OCI-M2 (cell line): ENCODE data around the gene CCPG1.

Source experiments
- DNase-seq: peaks from one replicate; lab custom pipeline; 2025; ENCODE audit not compliant: unreplicated experiment; lab: John Stamatoyannopoulos, UW

The CCPG1 gene

GRCh38 chr15:55389264-55389607 is 18.9 kb downstream of the CCPG1 start:
- DNase-seq: no peak

GRCh38 chr15:55387027-55387426 is 21.1 kb downstream of the CCPG1 start:
- no peak for DNase-seq

- DNase-seq: no peak
Measured at GRCh38 chr15:55383687-55384086, 24.5 kb downstream of the CCPG1 start.

DNA sequence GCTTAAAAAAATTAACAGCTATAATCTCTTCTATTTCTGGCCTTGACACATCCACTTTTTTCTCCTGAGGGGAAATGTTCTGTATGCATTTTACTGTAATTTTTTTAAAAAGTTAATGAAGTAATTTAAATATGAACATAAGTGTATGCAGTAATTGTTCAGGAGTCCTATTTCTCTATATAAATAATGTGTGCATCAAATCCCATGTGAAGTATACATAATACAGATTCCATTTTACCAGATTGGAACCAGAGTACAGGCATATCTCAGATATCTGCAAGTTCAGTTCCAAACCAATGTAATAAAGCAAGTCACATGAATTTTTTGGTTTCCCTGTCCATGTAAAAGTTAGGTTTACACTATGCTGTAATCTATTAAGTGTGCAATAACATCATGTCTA is 26.6 kb downstream of the CCPG1 start:
- no peak for DNase-seq

DNA sequence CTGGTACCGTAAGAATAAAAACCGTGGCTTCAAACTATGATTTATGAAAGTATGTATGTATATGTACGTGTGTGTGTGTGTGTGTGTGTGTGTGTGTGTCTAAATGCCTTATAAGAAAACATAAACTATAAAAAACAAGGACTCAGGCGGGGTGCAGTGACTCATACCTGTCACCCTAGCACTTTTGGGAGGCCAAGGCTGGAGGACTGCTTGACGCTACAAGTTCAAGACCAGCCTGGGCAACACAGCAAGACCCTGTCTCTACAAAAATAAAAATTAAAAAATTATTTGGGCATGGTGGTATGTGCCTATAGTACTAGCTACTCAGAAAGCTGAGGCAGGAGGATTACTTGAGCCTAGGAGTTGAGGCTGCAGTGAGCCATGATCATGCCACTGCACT is 29.1 kb downstream of the CCPG1 start:
- no peak for DNase-seq

DNA sequence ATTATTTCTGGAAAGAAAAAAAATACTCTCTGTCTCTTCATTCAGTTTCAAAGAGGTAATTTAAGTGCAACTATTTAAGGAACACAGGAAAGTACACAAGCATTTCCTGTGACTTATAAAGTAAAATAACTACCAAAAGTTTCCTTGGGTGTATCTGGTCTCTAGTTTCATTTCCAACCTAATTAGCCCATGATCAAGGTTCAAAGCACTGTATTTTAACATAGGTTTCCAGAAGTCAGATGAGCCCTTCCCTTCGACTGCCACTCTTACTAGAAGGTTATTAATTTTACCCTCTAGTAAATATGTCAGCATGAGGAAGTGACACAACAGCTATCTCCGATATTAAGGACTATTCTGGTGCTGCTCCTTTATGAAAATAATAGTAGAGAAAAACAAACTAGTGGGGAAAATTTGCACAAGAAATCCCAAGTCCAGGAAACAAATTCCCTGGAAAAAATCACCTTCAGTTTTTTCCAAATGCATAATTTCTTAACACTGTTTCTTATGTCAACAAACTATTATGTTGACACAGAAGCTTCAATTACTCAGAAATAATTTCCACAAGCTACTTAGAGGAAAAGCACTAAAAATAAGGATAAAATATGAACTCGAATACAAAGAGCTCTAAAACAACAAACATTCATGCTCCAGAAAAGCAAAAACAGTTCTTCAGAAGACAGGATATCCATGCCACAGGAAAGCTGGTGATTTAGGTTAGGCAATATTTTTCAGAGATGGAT is 35.3 kb downstream of the CCPG1 start:
- DNase-seq: no peak

GRCh38 chr15:55366981-55367380 is 41.2 kb downstream of the CCPG1 start:
- DNase-seq: no peak

GRCh38 chr15:55362641-55363040 is 45.5 kb downstream of the CCPG1 start:
- no peak for DNase-seq

GRCh38 chr15:55361048-55361447 is 47.1 kb downstream of the CCPG1 start:
- no peak for DNase-seq

DNA sequence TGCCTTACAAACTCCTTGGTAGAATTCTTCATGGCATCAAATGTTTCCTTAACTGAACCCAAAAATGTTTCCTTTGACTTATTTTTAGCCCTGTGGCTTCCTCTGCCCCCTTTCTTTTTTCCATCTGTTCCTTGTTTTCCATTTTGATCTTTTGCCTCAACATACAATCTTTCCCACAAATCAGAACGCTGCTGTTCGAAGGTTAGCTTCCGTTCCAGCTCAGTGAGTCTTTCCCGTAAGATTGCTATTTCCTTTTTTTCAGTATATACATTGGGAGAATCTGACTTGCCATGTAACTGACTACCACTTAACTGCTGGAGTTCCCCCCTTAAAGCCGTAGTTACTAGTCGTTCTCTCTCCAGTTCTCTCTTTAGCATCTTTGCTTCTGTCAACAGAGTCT is 47.9 kb downstream of the CCPG1 start:
- DNase-seq: no peak

- no peak for DNase-seq
Measured at GRCh38 chr15:55358471-55358870, 49.7 kb downstream of the CCPG1 start.

DNA sequence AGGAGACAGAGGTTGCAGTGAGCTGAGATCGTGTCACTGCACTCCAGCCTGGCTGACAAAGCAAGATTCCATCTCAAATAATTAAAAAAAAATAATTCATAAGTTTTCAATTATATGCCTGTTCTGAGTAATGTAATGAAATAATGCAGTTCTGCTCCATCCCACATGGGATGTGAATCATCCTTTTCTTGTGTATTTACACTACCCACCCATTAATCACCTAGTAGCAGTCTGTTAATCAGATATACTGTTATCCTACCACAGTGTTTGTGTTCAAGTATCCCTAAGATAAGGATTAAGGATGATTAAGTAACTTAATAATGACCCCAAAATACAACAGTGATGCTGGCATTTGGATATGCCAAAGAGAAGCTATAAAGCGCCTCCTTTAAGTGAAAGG is 50.4 kb downstream of the CCPG1 start:
- DNase-seq: no peak

DNA sequence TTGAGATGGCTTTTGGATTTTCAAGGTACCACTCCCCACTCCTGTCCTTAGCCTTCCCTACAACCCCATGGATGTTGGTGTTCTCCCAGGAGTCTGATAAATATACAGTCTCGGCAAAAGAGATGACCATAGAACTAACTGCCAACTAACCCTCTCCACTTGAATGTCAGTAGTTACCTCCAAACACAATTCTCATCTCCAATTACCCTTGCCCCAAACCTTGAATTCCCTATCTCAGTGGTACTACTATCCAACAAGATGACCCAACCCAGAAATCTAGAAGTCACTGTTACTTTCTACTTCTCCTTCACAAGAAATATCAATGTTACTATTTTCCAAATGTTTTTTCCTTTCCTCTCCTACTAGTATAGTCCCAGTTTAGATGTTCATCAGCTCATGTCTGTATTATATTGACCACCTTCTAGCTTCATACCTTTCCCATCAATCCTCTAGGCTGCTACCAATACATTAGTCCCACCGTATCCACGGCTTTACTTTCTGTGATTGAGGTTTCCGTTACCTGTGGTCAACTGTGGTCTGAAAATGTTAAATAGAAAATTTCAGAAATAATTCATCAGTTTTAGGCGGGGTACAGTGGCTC is 51.1 kb downstream of the CCPG1 start:
- no peak for DNase-seq

- no peak for DNase-seq
Measured at GRCh38 chr15:55353025-55353424, 55.1 kb downstream of the CCPG1 start.

DNA sequence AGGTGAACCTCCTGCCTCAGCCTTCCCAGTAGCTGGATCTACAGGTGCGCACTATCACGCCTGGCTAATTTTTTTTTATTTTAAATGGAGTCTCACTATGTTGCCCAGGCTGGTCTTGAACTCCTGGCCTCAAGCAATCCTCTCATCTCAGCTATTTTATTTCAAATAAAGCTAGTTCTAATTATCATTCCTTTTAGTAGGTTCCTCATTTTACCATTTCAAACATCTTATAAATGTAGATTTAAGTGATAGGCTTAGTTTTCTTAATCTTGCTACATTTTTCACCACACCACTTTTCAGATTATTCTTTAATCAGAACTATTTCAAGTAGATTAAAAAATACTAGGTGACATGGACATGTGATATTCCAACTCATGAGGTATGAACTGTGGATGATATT is 58.9 kb downstream of the CCPG1 start:
- DNase-seq: no peak

- DNase-seq: no peak
Measured at GRCh38 chr15:55348281-55348778, 59.8 kb downstream of the CCPG1 start.

- no peak for DNase-seq
Measured at GRCh38 chr15:55344206-55344605, 64.0 kb downstream of the CCPG1 start.

- no peak for DNase-seq
Measured at GRCh38 chr15:55343168-55343567, 65.0 kb downstream of the CCPG1 start.

DNA sequence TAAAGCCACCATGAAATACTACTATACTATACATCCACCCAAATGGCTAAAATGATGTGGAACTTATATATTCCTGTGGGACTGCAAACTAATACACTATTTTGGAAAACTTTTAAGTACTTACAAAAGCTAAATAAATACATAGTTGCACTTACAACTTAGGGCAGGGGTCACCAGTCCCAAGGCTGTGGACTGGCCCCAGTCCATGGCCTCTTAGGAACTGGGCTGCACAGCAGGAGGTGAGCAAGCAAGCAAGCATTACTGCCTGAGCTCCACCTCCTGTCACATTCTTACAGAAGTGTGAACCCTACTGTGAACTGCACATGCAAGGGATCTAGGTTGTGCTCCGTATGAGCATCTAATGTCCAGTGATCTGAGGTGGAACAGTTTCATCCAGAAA is 71.0 kb downstream of the CCPG1 start:
- DNase-seq: no peak

DNA sequence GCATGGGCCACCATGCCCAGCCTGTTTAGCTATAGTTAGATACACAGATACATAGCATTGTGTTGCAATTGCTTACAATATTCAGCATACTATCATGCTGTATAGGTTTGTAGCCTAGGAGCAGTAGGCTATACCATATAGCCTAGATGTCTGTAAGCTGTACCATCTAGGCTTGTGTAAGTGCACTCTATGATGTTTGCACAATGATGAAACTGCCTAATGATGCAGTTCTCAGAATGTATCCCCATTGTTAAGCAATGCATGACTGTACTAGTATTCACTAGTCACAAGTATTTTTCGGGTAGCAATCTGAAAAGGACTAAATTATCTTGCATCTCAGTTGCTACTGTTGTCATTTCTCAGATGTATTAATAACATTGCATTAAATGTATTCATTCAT is 73.2 kb downstream of the CCPG1 start:
- no peak for DNase-seq

GRCh38 chr15:55334371-55334770 is 73.8 kb downstream of the CCPG1 start:
- DNase-seq: no peak

GRCh38 chr15:55327387-55327786 is 80.8 kb downstream of the CCPG1 start:
- DNase-seq: no peak

- DNase-seq: no peak
Measured at GRCh38 chr15:55322467-55322866, 85.7 kb downstream of the CCPG1 start.
